Thyroid gland (tissue), 4 donors: ENCODE measurements around the gene ATP5PO. TPM values are rescaled to one million over a fixed set of nuclear protein-coding genes. Genes with fewer than 3 reads are reported as not detected.
"Not testable (repeated sequence)": the region's sequence is repeated elsewhere in the genome, so short reads cannot be mapped to it uniquely, and the experiment has no call there.

Experiments
- DNase-seq, 2 donors: peaks; one replicate each; pipeline ENCODE4 v3.0.0-alpha.2; 2019
- H3K27ac ChIP-seq, 3 donors: fragments of 200-600 bp; sonication (generic); 1 replicate in 2 of 3; 2 replicates in 1 of 3; pipeline ENCODE4 v1.5.1; 2016 to 2019; ENCODE audit warnings: mild to moderate bottlenecking in 1 of 3, moderate library complexity in 1 of 3
- H3K27me3 ChIP-seq: fragments of 200-600 bp; sonication (generic); one replicate; pipeline ENCODE4 v1.5.1; 2019
- H3K36me3 ChIP-seq, 2 donors: fragments of 200-600 bp; sonication (generic); one replicate each; pipeline ENCODE4 v1.5.1; 2016 to 2019
- H3K4me1 ChIP-seq, 2 donors: fragments of 200-600 bp; sonication (generic); one replicate each; pipeline ENCODE4 v1.5.1; 2017 to 2019
- H3K4me3 ChIP-seq, 3 donors: fragments of 200-600 bp; sonication (generic); replicated peaks in 1 of 3; 1 replicate in 2 of 3; 2 replicates in 1 of 3; pipeline ENCODE4 v1.5.1; 2016; ENCODE audit warnings: mild to moderate bottlenecking in 1 of 3
- H3K9me3 ChIP-seq: fragments of 200-600 bp; sonication (generic); one replicate; pipeline ENCODE4 v1.5.1; 2017
- CTCF ChIP-seq, 6 experiments: fragments of 200-600 bp in 3 of 6; fragments of 450-650 bp in 3 of 6; sonication (generic) in 3 of 6; IDR thresholded peaks; one replicate each; pipeline ENCODE4 v1.5.1; 2016 to 2019; ENCODE audit warnings: antibody characterized with exemption in 6 of 6, mild to moderate bottlenecking in 2 of 6, inconsistent platforms in 1 of 6, moderate library complexity in 1 of 6
- POLR2A ChIP-seq, 2 donors: fragments of 450-650 bp; IDR thresholded peaks; one replicate each; pipeline ENCODE4 v1.6.1; 2017; ENCODE audit warnings: antibody characterized with exemption in 2 of 2, mild to moderate bottlenecking in 2 of 2, moderate library complexity in 1 of 2
- WGBS, 2 donors: methylation state at CpG; one replicate each; pipeline ENCODE4 v1.1.5; 2017; 5-methylcytosine and 5-hydroxymethylcytosine counted together
- intact Hi-C: fragments of 100-400 bp; cut with DNase I; formaldehyde crosslinking; loops from one replicate; pipeline ENCODE4 v1.15.1; 2023
- total RNA-seq, 4 donors: library from RNA; depleted of rRNA; stranded (reverse); fragments of >200 nt; gene quantifications; one replicate each; pipeline ENCODE4 v1.2.3, GENCODE V29; 2016

Gene ATP5PO
- total RNA-seq, 4 donors from 2014 or later, result 201 to 300 (median 256) TPM

DNA sequence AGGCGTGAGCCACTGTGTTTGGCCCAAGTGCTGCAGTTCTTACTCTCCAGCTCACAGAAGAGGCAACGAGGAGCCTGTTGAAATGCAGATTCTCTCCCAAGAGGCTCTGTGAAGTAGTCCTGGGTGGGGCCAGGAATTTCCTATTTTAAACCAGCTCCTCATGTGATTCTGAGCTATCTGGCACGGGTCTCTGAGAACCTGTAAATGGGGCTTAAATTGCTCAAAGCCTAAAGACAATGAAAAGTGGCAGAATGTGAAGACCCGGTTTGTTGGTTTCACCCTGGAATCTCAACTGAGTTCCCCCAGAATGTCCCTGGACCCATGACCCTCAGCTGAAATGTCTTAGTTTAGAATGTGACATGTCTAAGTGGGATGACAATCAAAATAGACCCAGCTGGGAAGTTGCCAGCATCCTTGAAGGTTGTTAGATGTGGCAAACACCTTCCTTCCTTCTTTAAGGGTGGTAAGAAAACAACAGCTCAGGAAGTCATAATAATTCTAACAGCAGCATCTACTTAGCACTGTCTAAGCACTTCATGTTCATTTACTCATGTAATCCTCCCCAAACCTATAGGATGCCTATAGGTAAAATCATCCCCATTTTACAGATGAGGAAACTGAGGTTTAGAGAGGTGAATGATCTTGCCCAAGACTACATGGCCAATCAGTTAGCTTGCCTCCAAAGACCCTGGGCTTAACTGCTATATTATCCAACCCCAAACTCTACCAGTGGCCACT is 20.9 kb upstream of the ATP5PO start:
- Histone ChIP-seq H3K27me3 (no peaks in the 10 kb centered on the region), H3K4me1 (peaks cover 29 to 45% of the 10 kb centered on the region in 2 donors), H3K36me3 (no peaks in the 10 kb centered on the region), H3K9me3 (no peaks in the 10 kb centered on the region), H3K4me3 (no peak overlapping the region), H3K27ac (peak overlapping the region; percentile 79 to 88 (median 80))
- 14 to 35% methylated on average over 4 of the region's 4 CpGs for WGBS, 2 donors
- TF ChIP-seq POLR2A (IDR thresholded peaks at IDR 0.05) (peak in 1 of 2 donors; percentile 62), CTCF (IDR thresholded peaks at IDR 0.05) (no peak)
- peak; percentile 77 to 82 for DNase-seq
- intact Hi-C loops, result no loop called here

DNA sequence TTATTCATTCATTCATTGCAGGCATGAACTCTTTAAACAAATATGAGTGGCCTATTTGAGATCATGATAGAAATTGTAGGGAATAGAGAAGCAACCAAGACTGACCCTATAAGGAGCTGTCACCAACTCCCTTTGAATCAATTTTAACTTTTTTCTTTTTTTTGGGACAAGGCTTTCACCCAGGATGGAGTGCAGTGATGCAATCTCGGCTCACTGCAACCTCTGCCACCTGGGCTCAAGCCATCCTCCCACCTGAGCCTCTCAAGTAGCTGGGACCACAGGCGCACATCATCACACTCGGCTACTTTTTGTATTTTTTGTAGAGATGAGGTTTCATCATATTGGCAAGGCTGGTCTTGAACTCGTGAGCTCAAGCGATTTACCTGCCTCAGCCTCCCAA is 17.1 kb upstream of the ATP5PO start:
- H3K4me3 ChIP-seq, result no peak overlapping the region
- H3K4me1 ChIP-seq, result peaks cover 22 to 30% of the 10 kb centered on the region in 2 donors
- H3K27me3 ChIP-seq, result no peaks in the 10 kb centered on the region
- no peaks in the 10 kb centered on the region for H3K36me3 ChIP-seq
- intact Hi-C loops, result no loop called here
- no peak overlapping the region for H3K27ac ChIP-seq
- TF ChIP-seq CTCF (IDR thresholded peaks at IDR 0.05) (no peak), POLR2A (IDR thresholded peaks at IDR 0.05) (no peak)
- WGBS, 2 donors, result 96 to 97% methylated on average over 5 of the region's 5 CpGs
- H3K9me3 ChIP-seq, result no peaks in the 10 kb centered on the region
- DNase-seq, result no peak

DNA sequence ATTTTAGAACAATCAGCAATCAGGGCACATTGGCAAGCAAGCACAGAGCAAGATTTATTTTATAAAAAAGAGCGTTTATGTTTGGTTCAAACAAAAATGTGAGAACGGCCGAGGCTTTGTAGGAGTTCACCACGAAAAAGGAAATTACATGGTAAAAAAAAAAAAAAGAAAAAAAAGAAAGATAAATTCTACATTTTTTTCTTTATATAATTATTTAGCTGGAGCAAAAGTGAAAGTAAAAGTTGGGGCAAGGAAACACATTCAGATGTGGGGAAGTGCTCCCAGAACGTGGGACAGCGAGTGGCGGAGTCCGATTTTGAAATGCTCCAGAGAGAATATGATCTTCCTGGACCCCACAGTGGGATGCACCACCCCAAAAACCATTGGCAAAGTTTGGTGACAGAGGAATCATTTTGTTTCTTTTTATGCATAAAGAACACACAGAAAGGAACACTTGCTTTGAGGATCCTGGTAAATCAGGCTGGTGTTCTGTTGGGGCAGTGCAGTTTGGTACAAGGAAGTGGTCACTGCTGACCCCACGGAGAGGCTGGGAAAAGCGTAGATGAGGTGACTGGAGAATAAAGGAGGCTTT is 16.3 kb upstream of the ATP5PO start:
- intact Hi-C loops, result no loop called here
- DNase-seq, result no peak
- WGBS, 2 donors, result 53 to 72% methylated on average over 10 of the region's 10 CpGs

GRCh38 chr21:33931052-33931798 is 15.6 kb upstream of the ATP5PO start:
- H3K27me3 ChIP-seq, intact Hi-C loops, DNase-seq, H3K36me3 ChIP-seq, H3K4me3 ChIP-seq, H3K9me3 ChIP-seq: not testable (repeated sequence)
- Histone ChIP-seq H3K27ac (peak overlapping the region in 2 of 3 donors; percentile 15 to 26), H3K4me1 (peaks cover 14 to 17% of the 10 kb centered on the region in 2 donors)
- WGBS, 2 donors, result 87 to 94% methylated on average over 6 to 10 of the region's 34 CpGs

More for the DNA sequence above, 16.3 kb upstream of the ATP5PO start:
- Histone ChIP-seq H3K27ac (peak overlapping the region in 2 of 3 donors; percentile 15 to 26), H3K4me3 (peak overlapping the region in 1 of 3 donors; percentile 19), H3K27me3 (no peaks in the 10 kb centered on the region), H3K9me3 (no peaks in the 10 kb centered on the region), H3K4me1 (peaks cover 19 to 23% of the 10 kb centered on the region in 2 donors), H3K36me3 (no peaks in the 10 kb centered on the region)
- TF ChIP-seq POLR2A (IDR thresholded peaks at IDR 0.05) (no peak), CTCF (IDR thresholded peaks at IDR 0.05) (no peak)

GRCh38 chr21:33926248-33926647 is 10.6 kb upstream of the ATP5PO start:
- H3K36me3 ChIP-seq, DNase-seq, H3K4me1 ChIP-seq, H3K27ac ChIP-seq, H3K4me3 ChIP-seq, H3K27me3 ChIP-seq, intact Hi-C loops, H3K9me3 ChIP-seq: not testable (repeated sequence)
- WGBS, 2 donors, result 100% methylated on average over 2 of the region's 2 CpGs
